Peyer's patch (tissue), 4 donors: ENCODE results near the gene NATD1.

Experiments
- POLR2A ChIP-seq, 2 donors: fragments of 450-650 bp; IDR thresholded peaks; one replicate each; pipeline ENCODE4 v1.5.1; 2017; ENCODE audit warnings: antibody characterized with exemption in 2 of 2, mild to moderate bottlenecking in 2 of 2, moderate library complexity in 2 of 2
- TF ChIP-seq, protein P1 (sequence below), 6 experiments: fragments of 450-650 bp in 4 of 6; fragments of 200-600 bp in 2 of 6; sonication (generic) in 1 of 6; IDR thresholded peaks; one replicate each; pipeline ENCODE4 v1.5.1; 2017 to 2019; ENCODE audit warnings: antibody characterized with exemption in 6 of 6, mild to moderate bottlenecking in 3 of 6, moderate library complexity in 1 of 6

DNA sequence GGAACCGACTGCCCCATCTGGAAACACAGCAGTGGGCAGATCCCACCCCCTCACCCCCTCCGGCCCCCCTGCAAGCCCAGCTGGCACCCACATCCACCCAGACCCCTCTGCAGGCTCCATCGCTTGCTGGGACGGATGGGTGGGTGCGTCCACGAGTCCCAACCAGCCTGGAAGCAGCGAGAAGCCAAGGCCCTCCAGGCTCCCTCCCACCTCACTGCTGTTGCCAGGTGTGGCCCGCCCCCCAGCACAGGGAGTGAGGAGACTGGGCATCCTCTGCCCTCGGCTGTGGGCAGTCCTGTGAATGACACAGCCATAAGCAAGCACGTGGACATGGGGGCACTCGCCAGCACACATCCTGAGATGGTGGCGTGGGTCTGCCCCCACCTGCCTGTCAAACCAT is 50.7 kb downstream of the NATD1 start:
- no peak for TF ChIP-seq POLR2A (IDR thresholded peaks at IDR 0.05)
- TF ChIP-seq, protein P1, sequence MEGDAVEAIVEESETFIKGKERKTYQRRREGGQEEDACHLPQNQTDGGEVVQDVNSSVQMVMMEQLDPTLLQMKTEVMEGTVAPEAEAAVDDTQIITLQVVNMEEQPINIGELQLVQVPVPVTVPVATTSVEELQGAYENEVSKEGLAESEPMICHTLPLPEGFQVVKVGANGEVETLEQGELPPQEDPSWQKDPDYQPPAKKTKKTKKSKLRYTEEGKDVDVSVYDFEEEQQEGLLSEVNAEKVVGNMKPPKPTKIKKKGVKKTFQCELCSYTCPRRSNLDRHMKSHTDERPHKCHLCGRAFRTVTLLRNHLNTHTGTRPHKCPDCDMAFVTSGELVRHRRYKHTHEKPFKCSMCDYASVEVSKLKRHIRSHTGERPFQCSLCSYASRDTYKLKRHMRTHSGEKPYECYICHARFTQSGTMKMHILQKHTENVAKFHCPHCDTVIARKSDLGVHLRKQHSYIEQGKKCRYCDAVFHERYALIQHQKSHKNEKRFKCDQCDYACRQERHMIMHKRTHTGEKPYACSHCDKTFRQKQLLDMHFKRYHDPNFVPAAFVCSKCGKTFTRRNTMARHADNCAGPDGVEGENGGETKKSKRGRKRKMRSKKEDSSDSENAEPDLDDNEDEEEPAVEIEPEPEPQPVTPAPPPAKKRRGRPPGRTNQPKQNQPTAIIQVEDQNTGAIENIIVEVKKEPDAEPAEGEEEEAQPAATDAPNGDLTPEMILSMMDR (IDR thresholded peaks at IDR 0.05): no peak
